Activated T-cell treated with anti-CD3 and anti-CD28 coated beads, Interleukin-2, amount 50 U/mL, for 1 hour (primary cell): Measurements from ENCODE around the gene LPO.

Experiments
- DNase-seq: peaks from one replicate; pipeline ENCODE4 v3.0.0-alpha.2; 2020

The LPO gene

GRCh38 chr17:58279016-58279711, 40.8 kb downstream of the LPO start:
- DNase-seq, result no peak

- no peak for DNase-seq
Measured at GRCh38 chr17:58279736-58280479, 41.5 kb downstream of the LPO start.

- DNase-seq, result no peak
Measured at GRCh38 chr17:58280480-58281217, 42.3 kb downstream of the LPO start, which contains the start of gene MPO. TSS of gene MPO (minus strand) at chr17:58280935. CDS start at chr17:58280758, 177 bp downstream.

GRCh38 chr17:58281511-58282011, 43.2 kb downstream of the LPO start:
- DNase-seq, result no peak

- no peak for DNase-seq
Measured at GRCh38 chr17:58282442-58282841, 44.1 kb downstream of the LPO start.

GRCh38 chr17:58283674-58284612, 45.6 kb downstream of the LPO start:
- no peak for DNase-seq

- no peak for DNase-seq
Measured at GRCh38 chr17:58284613-58285421, 46.4 kb downstream of the LPO start.

- no peak for DNase-seq
Measured at GRCh38 chr17:58285422-58285810, 47.0 kb downstream of the LPO start.

- no peak for DNase-seq
Measured at GRCh38 chr17:58289869-58290268, 51.5 kb downstream of the LPO start.

GRCh38 chr17:58291246-58291645, 52.9 kb downstream of the LPO start:
- no peak for DNase-seq

GRCh38 chr17:58294034-58294433, 55.6 kb downstream of the LPO start:
- DNase-seq, result no peak

- DNase-seq, result no peak
Measured at GRCh38 chr17:58300336-58300735, 62.0 kb downstream of the LPO start.

- no peak for DNase-seq
Measured at GRCh38 chr17:58301504-58302150, 63.2 kb downstream of the LPO start.

- DNase-seq, result no peak
Measured at GRCh38 chr17:58302171-58302918, 64.0 kb downstream of the LPO start.

- DNase-seq, result no peak
Measured at GRCh38 chr17:58302919-58303585, 64.7 kb downstream of the LPO start.

- DNase-seq, result peak; percentile 67
Measured at GRCh38 chr17:58303971-58304749, 65.8 kb downstream of the LPO start.

- DNase-seq, result no peak
Measured at GRCh38 chr17:58304750-58305486, 66.5 kb downstream of the LPO start.

GRCh38 chr17:58305626-58306025, 67.2 kb downstream of the LPO start:
- DNase-seq, result no peak
